ENCODE measurements around the gene DYSF.

DYSF gene

GRCh38 chr2:71614976-71615766, 161.8 kb downstream of the DYSF start:
- Histone ChIP-seq H3K27ac (ENCODE audit: low read depth, low read length) (no peak overlapping the region), H2AFZ (ENCODE audit: low read length, unreplicated experiment) (no peak overlapping the region), H3K79me2 (ENCODE audit: control insufficient read depth, insufficient read depth, low read length, unreplicated experiment) (no peaks in the 10 kb centered on the region), H3K27me3 (ENCODE audit: insufficient read depth, low read length) (no peaks in the 10 kb centered on the region), H3K36me3 (ENCODE audit: insufficient read depth, low read length) (no peaks in the 10 kb centered on the region), H3K4me1 (ENCODE audit: control insufficient read depth, insufficient read depth, low read length, unreplicated experiment) (no peaks in the 10 kb centered on the region), H3K4me3 (ENCODE audit: low read depth, low read length) (no peak overlapping the region)

- Histone ChIP-seq H3K27ac (ENCODE audit: low read depth, low read length) (no peak overlapping the region), H3K4me1 (ENCODE audit: control insufficient read depth, insufficient read depth, low read length, unreplicated experiment) (no peaks in the 10 kb centered on the region), H3K36me3 (ENCODE audit: insufficient read depth, low read length) (no peaks in the 10 kb centered on the region), H3K4me3 (ENCODE audit: low read depth, low read length) (no peak overlapping the region), H3K79me2 (ENCODE audit: control insufficient read depth, insufficient read depth, low read length, unreplicated experiment) (no peaks in the 10 kb centered on the region), H2AFZ (ENCODE audit: low read length, unreplicated experiment) (no peak overlapping the region), H3K27me3 (ENCODE audit: insufficient read depth, low read length) (no peaks in the 10 kb centered on the region)
Observed at GRCh38 chr2:71615767-71616730, 162.7 kb downstream of the DYSF start.

- Histone ChIP-seq H3K4me3 (ENCODE audit: low read depth, low read length) (no peak overlapping the region), H3K79me2 (ENCODE audit: control insufficient read depth, insufficient read depth, low read length, unreplicated experiment) (no peaks in the 10 kb centered on the region), H3K27ac (ENCODE audit: low read depth, low read length) (no peak overlapping the region), H2AFZ (ENCODE audit: low read length, unreplicated experiment) (no peak overlapping the region), H3K27me3 (ENCODE audit: insufficient read depth, low read length) (no peaks in the 10 kb centered on the region), H3K4me1 (ENCODE audit: control insufficient read depth, insufficient read depth, low read length, unreplicated experiment) (no peaks in the 10 kb centered on the region), H3K36me3 (ENCODE audit: insufficient read depth, low read length) (no peaks in the 10 kb centered on the region)
Observed at GRCh38 chr2:71617266-71617665, 163.9 kb downstream of the DYSF start.

- no peaks in the 10 kb centered on the region for H3K4me1 ChIP-seq (ENCODE audit: control insufficient read depth, insufficient read depth, low read length, unreplicated experiment)
- no peaks in the 10 kb centered on the region for H3K27me3 ChIP-seq (ENCODE audit: insufficient read depth, low read length)
- no peaks in the 10 kb centered on the region for H3K79me2 ChIP-seq (ENCODE audit: control insufficient read depth, insufficient read depth, low read length, unreplicated experiment)
- no peak overlapping the region for H3K4me3 ChIP-seq (ENCODE audit: low read depth, low read length)
- no peak overlapping the region for H2AFZ ChIP-seq (ENCODE audit: low read length, unreplicated experiment)
- no peak overlapping the region for H3K27ac ChIP-seq (ENCODE audit: low read depth, low read length)
- no peaks in the 10 kb centered on the region for H3K36me3 ChIP-seq (ENCODE audit: insufficient read depth, low read length)
Observed at GRCh38 chr2:71618327-71619113, 165.2 kb downstream of the DYSF start.

- Histone ChIP-seq H3K27me3 (ENCODE audit: insufficient read depth, low read length) (no peaks in the 10 kb centered on the region), H3K4me1 (ENCODE audit: control insufficient read depth, insufficient read depth, low read length, unreplicated experiment) (no peaks in the 10 kb centered on the region), H2AFZ (ENCODE audit: low read length, unreplicated experiment) (no peak overlapping the region), H3K27ac (ENCODE audit: low read depth, low read length) (no peak overlapping the region), H3K79me2 (ENCODE audit: control insufficient read depth, insufficient read depth, low read length, unreplicated experiment) (no peaks in the 10 kb centered on the region), H3K4me3 (ENCODE audit: low read depth, low read length) (no peak overlapping the region), H3K36me3 (ENCODE audit: insufficient read depth, low read length) (no peaks in the 10 kb centered on the region)
Observed at GRCh38 chr2:71619230-71619741, 165.9 kb downstream of the DYSF start.

- Histone ChIP-seq H3K79me2 (ENCODE audit: control insufficient read depth, insufficient read depth, low read length, unreplicated experiment) (no peaks in the 10 kb centered on the region), H3K27me3 (ENCODE audit: insufficient read depth, low read length) (no peaks in the 10 kb centered on the region), H3K27ac (ENCODE audit: low read depth, low read length) (no peak overlapping the region), H3K4me1 (ENCODE audit: control insufficient read depth, insufficient read depth, low read length, unreplicated experiment) (no peaks in the 10 kb centered on the region), H3K4me3 (ENCODE audit: low read depth, low read length) (no peak overlapping the region), H3K36me3 (ENCODE audit: insufficient read depth, low read length) (no peaks in the 10 kb centered on the region), H2AFZ (ENCODE audit: low read length, unreplicated experiment) (no peak overlapping the region)
Observed at GRCh38 chr2:71620116-71620515, 166.8 kb downstream of the DYSF start.

- no peaks in the 10 kb centered on the region for H3K4me1 ChIP-seq (ENCODE audit: control insufficient read depth, insufficient read depth, low read length, unreplicated experiment)
- H3K36me3 ChIP-seq (ENCODE audit: insufficient read depth, low read length): no peaks in the 10 kb centered on the region
- no peak overlapping the region for H2AFZ ChIP-seq (ENCODE audit: low read length, unreplicated experiment)
- H3K27ac ChIP-seq (ENCODE audit: low read depth, low read length): no peak overlapping the region
- no peak overlapping the region for H3K4me3 ChIP-seq (ENCODE audit: low read depth, low read length)
- H3K79me2 ChIP-seq (ENCODE audit: control insufficient read depth, insufficient read depth, low read length, unreplicated experiment): no peaks in the 10 kb centered on the region
- no peaks in the 10 kb centered on the region for H3K27me3 ChIP-seq (ENCODE audit: insufficient read depth, low read length)
Observed at GRCh38 chr2:71620851-71621251, 167.5 kb downstream of the DYSF start.

GRCh38 chr2:71629273-71629672, 175.9 kb downstream of the DYSF start:
- no peaks in the 10 kb centered on the region for H3K79me2 ChIP-seq (ENCODE audit: control insufficient read depth, insufficient read depth, low read length, unreplicated experiment)
- H3K27ac ChIP-seq (ENCODE audit: low read depth, low read length): no peak overlapping the region
- H3K4me3 ChIP-seq (ENCODE audit: low read depth, low read length): no peak overlapping the region

GRCh38 chr2:71629771-71630453, 176.6 kb downstream of the DYSF start:
- H3K36me3 ChIP-seq (ENCODE audit: insufficient read depth, low read length): no peaks in the 10 kb centered on the region
- peaks cover 8% of the 10 kb centered on the region for H3K4me1 ChIP-seq (ENCODE audit: control insufficient read depth, insufficient read depth, low read length, unreplicated experiment)
- no peak overlapping the region for H3K4me3 ChIP-seq (ENCODE audit: low read depth, low read length)
- H3K27me3 ChIP-seq (ENCODE audit: insufficient read depth, low read length): peaks cover 14% of the 10 kb centered on the region
- H2AFZ ChIP-seq (ENCODE audit: low read length, unreplicated experiment): no peak overlapping the region
- H3K27ac ChIP-seq (ENCODE audit: low read depth, low read length): no peak overlapping the region
- no peaks in the 10 kb centered on the region for H3K79me2 ChIP-seq (ENCODE audit: control insufficient read depth, insufficient read depth, low read length, unreplicated experiment)

More at GRCh38 chr2:71629273-71629672, 175.9 kb downstream of the DYSF start:
- no peak overlapping the region for H2AFZ ChIP-seq (ENCODE audit: low read length, unreplicated experiment)
- H3K27me3 ChIP-seq (ENCODE audit: insufficient read depth, low read length): peaks cover 8% of the 10 kb centered on the region
- peaks cover 8% of the 10 kb centered on the region for H3K4me1 ChIP-seq (ENCODE audit: control insufficient read depth, insufficient read depth, low read length, unreplicated experiment)
- H3K36me3 ChIP-seq (ENCODE audit: insufficient read depth, low read length): no peaks in the 10 kb centered on the region

Data from ACC112 (cell line).